Glutamatergic neuron (in vitro differentiated cells): Measurements from ENCODE around the gene OAS1. TPM values are rescaled to one million over a fixed set of nuclear protein-coding genes. Genes with fewer than 3 reads are reported as not detected.
"Not testable (repeated sequence)": the region's sequence is repeated elsewhere in the genome, so short reads cannot be mapped to it uniquely, and the experiment has no call there.

Source experiments
- DNase-seq: peaks from one replicate; pipeline ENCODE4 v3.0.0; 2022
- H3K27ac Mint-ChIP-seq: one replicate; pipeline ENCODE4 v1.8.0; 2020; ENCODE audit warnings: mild to moderate bottlenecking, mixed read lengths, inconsistent platforms; ENCODE audit not compliant: unreplicated experiment
- H3K27me3 Mint-ChIP-seq: one replicate; pipeline ENCODE4 v1.8.0; 2020; ENCODE audit warnings: mild to moderate bottlenecking, moderate library complexity, mixed read lengths, inconsistent platforms; ENCODE audit not compliant: unreplicated experiment
- H3K36me3 Mint-ChIP-seq: one replicate; pipeline ENCODE4 v1.8.0; 2020; ENCODE audit warnings: mild to moderate bottlenecking, mixed read lengths, inconsistent platforms; ENCODE audit not compliant: unreplicated experiment
- H3K4me1 Mint-ChIP-seq: one replicate; pipeline ENCODE4 v1.8.0; 2020; ENCODE audit warnings: mild to moderate bottlenecking, low read depth, mixed read lengths, inconsistent platforms; ENCODE audit not compliant: unreplicated experiment
- H3K4me3 Mint-ChIP-seq: one replicate; pipeline ENCODE4 v1.8.0; 2020; ENCODE audit warnings: mild to moderate bottlenecking, mixed read lengths, inconsistent platforms; ENCODE audit not compliant: unreplicated experiment
- H3K9me3 Mint-ChIP-seq: one replicate; pipeline ENCODE4 v1.8.0; 2020; ENCODE audit warnings: mild to moderate bottlenecking, moderate library complexity, mixed read lengths, inconsistent platforms; ENCODE audit not compliant: unreplicated experiment
- CTCF ChIP-seq: fragments of 200-600 bp; sonication (generic); IDR thresholded peaks from one replicate; pipeline ENCODE4 v1.5.0; 2021; ENCODE audit not compliant: partially characterized antibody, unreplicated experiment
- total RNA-seq: library from RNA; stranded (reverse); fragmentation: NEBNext Ultra II Directional; extraction: Animal tissue kit (Norgen Biotek cat#: 25700); gene quantifications from one replicate; pipeline ENCODE4 v1.2.1, GENCODE V29; 2021; ENCODE audit not compliant: unreplicated experiment

The OAS1 gene
- total RNA-seq, 1 donor from 2014 or later: not detected

GRCh38 chr12:112907415-112908157, 824 bp downstream of the OAS1 start:
- no peaks in the 10 kb centered on the region for H3K4me1 Mint-ChIP-seq
- H3K27me3 Mint-ChIP-seq: peaks cover 1% of the 10 kb centered on the region
- no peak overlapping the region for H3K4me3 Mint-ChIP-seq
- DNase-seq: no peak
- no peak for TF ChIP-seq CTCF
- peaks cover 3% of the 10 kb centered on the region for H3K9me3 Mint-ChIP-seq
- H3K27ac Mint-ChIP-seq: no peak overlapping the region
- peaks cover 7% of the 10 kb centered on the region for H3K36me3 Mint-ChIP-seq

GRCh38 chr12:112908548-112908947, 1.8 kb downstream of the OAS1 start:
- peaks cover 6% of the 10 kb centered on the region for H3K9me3 Mint-ChIP-seq
- H3K4me3 Mint-ChIP-seq: no peak overlapping the region
- DNase-seq: no peak
- no peak overlapping the region for H3K27ac Mint-ChIP-seq
- H3K27me3 Mint-ChIP-seq: peaks cover 1% of the 10 kb centered on the region
- H3K4me1 Mint-ChIP-seq: no peaks in the 10 kb centered on the region
- H3K36me3 Mint-ChIP-seq: peaks cover 16% of the 10 kb centered on the region
- no peak for TF ChIP-seq CTCF

- H3K9me3 Mint-ChIP-seq: peaks cover 6% of the 10 kb centered on the region
- no peaks in the 10 kb centered on the region for H3K4me1 Mint-ChIP-seq
- no peak overlapping the region for H3K4me3 Mint-ChIP-seq
- no peak overlapping the region for H3K27ac Mint-ChIP-seq
- DNase-seq: no peak
- peaks cover 22% of the 10 kb centered on the region for H3K36me3 Mint-ChIP-seq
- peaks cover 1% of the 10 kb centered on the region for H3K27me3 Mint-ChIP-seq
- no peak for TF ChIP-seq CTCF
Measured at GRCh38 chr12:112909693-112910092, 2.9 kb downstream of the OAS1 start.

GRCh38 chr12:112913038-112913688, 6.4 kb downstream of the OAS1 start:
- no peak overlapping the region for H3K27ac Mint-ChIP-seq
- no peak overlapping the region for H3K4me3 Mint-ChIP-seq
- H3K27me3 Mint-ChIP-seq: no peaks in the 10 kb centered on the region
- no peak for DNase-seq
- peaks cover 22% of the 10 kb centered on the region for H3K36me3 Mint-ChIP-seq
- H3K9me3 Mint-ChIP-seq: peaks cover 6% of the 10 kb centered on the region
- no peaks in the 10 kb centered on the region for H3K4me1 Mint-ChIP-seq
- TF ChIP-seq CTCF: no peak

- peaks cover 22% of the 10 kb centered on the region for H3K36me3 Mint-ChIP-seq
Measured at GRCh38 chr12:112913888-112914287, 7.1 kb downstream of the OAS1 start.

More at GRCh38 chr12:112913888-112914287, 7.1 kb downstream of the OAS1 start:
- not testable (repeated sequence) for H3K27ac Mint-ChIP-seq, H3K9me3 Mint-ChIP-seq, H3K4me1 Mint-ChIP-seq, DNase-seq, H3K4me3 Mint-ChIP-seq, H3K27me3 Mint-ChIP-seq
